Bronchial epithelial cell (primary cell): ENCODE data around the gene KRT73. TPM values are rescaled to one million over a fixed set of nuclear protein-coding genes. Genes with fewer than 3 reads are reported as not detected.

Experiments
- DNase-seq: peaks from one replicate; pipeline ENCODE4 v3.0.0-alpha.2; 2010; ENCODE audit warnings: low read depth
- FAIRE-seq: peaks from 2 replicates; lab custom pipeline; 2011; peaks lifted over from hg19 to GRCh38; lab: Jason Lieb, UNC
- H3K27me3 ChIP-seq: 2 replicates; pipeline ENCODE4 v1.5.1; 2011; ENCODE audit warnings: low read length; ENCODE audit not compliant: control insufficient read depth, insufficient read depth
- H3K36me3 ChIP-seq: 2 replicates; pipeline ENCODE4 v1.5.1; 2011; ENCODE audit warnings: low read length; ENCODE audit not compliant: control insufficient read depth, insufficient read depth
- H3K4me3 ChIP-seq: 2 replicates; pipeline ENCODE4 v1.5.1; 2011; ENCODE audit warnings: mild to moderate bottlenecking, low read depth, low read length, control low read depth
- total RNA-seq: library from RNA; depleted of rRNA; stranded (reverse); fragments of >200 nt; gene quantifications from 2 replicates; pipeline ENCODE4 v1.2.1, GENCODE V29; 2014
- TF ChIP-seq, protein P1 (sequence below): IDR thresholded peaks from 2 replicates; pipeline ENCODE4 v1.5.1; 2011; ENCODE audit warnings: mild to moderate bottlenecking, moderate library complexity, low read length, control low read depth, inconsistent platforms; ENCODE audit not compliant: insufficient read depth, severe bottlenecking

Gene KRT73
- total RNA-seq, 1 donor from 2014 or later, result not detected

- FAIRE-seq (no peak), DNase-seq (no peak)
- TF ChIP-seq, protein P1, sequence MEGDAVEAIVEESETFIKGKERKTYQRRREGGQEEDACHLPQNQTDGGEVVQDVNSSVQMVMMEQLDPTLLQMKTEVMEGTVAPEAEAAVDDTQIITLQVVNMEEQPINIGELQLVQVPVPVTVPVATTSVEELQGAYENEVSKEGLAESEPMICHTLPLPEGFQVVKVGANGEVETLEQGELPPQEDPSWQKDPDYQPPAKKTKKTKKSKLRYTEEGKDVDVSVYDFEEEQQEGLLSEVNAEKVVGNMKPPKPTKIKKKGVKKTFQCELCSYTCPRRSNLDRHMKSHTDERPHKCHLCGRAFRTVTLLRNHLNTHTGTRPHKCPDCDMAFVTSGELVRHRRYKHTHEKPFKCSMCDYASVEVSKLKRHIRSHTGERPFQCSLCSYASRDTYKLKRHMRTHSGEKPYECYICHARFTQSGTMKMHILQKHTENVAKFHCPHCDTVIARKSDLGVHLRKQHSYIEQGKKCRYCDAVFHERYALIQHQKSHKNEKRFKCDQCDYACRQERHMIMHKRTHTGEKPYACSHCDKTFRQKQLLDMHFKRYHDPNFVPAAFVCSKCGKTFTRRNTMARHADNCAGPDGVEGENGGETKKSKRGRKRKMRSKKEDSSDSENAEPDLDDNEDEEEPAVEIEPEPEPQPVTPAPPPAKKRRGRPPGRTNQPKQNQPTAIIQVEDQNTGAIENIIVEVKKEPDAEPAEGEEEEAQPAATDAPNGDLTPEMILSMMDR, result no peak
- Histone ChIP-seq H3K27me3 (peaks cover 4% of the 10 kb centered on the region), H3K4me3 (no peak overlapping the region), H3K36me3 (no peaks in the 10 kb centered on the region)
Measured at GRCh38 chr12:52662093-52662917, 43.9 kb upstream of the KRT73 start.

GRCh38 chr12:52661668-52662067 is 43.3 kb upstream of the KRT73 start:
- Histone ChIP-seq H3K27me3 (peaks cover 4% of the 10 kb centered on the region), H3K4me3 (no peak overlapping the region)
- TF ChIP-seq, protein P1, result no peak

DNA sequence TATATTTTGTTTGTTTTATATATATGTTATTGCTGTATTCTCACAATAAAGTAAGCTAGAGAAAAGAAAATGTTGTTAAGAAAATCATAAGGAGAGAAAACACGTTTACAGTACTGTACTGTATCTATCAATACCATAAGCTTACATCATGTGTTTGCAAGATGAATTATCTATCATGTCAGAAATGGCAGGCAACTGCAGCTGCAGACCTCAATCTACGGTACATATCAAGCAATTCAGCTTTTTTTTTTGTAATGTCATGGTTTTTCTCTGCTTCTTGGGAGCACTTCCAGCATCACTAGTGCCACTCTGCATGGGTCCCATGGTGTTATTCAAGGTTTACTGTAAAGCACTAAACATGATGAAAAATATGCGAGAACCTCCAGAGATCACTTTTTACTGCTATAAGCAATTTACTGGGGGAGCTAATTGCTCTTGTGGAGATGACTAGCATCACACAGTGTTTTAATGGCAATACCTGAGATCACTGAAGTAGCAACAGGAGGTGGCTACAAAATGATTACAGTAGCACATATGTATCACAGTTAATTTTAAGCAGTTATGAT is 42.7 kb upstream of the KRT73 start:
- H3K27me3 ChIP-seq, result peaks cover 4% of the 10 kb centered on the region
- no peak for FAIRE-seq
- TF ChIP-seq, protein P1, result no peak

More at GRCh38 chr12:52661668-52662067, 43.3 kb upstream of the KRT73 start:
- DNase-seq (no peak), FAIRE-seq (no peak)
- H3K36me3 ChIP-seq, result no peaks in the 10 kb centered on the region

DNA sequence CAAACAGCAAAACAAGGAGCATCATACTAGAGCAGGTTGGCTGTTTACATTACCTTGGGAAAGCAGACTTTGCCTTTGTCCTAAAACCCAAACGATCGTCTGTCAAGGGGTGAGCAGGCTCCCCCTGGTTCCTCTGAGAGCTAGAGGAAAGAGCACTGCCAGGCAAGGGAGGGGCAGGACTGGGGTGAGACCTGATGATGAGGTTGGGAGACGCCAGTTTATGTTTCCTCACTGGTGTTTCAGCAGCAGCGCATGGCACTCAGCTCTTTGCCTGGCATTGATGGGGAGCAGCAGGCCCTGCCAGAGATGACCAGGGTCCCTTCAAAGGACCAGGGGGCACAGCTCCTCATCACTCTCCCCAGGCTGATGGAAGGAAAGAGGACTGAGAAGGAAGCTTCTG is 41.6 kb upstream of the KRT73 start:
- DNase-seq (no peak), FAIRE-seq (no peak)
- H3K4me3 ChIP-seq, result no peak overlapping the region
- TF ChIP-seq, protein P1, result no peak
- H3K36me3 ChIP-seq, result no peaks in the 10 kb centered on the region
- H3K27me3 ChIP-seq, result peaks cover 4% of the 10 kb centered on the region

More for the DNA sequence above, 42.7 kb upstream of the KRT73 start:
- DNase-seq, result no peak
- Histone ChIP-seq H3K4me3 (no peak overlapping the region), H3K36me3 (no peaks in the 10 kb centered on the region)

DNA sequence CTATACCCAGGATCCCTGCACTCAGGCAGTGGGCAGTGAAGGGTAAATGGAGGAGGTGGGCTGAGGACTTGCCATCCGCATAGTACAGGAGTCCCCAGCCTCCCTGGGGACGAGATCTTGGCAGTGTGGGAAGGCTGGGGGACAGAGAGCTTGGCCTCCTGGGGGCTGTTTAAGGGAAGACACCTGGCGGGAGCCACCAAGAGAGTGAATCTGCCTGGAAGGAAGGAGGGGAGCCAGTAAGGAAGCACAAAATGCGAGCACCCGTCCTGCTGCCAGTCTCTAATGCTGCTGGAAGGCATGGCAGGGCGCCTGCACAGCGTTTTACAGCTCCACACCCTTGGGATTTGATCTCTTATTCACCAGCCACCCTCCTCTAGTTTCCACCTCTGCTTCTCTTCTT is 41.0 kb upstream of the KRT73 start:
- TF ChIP-seq, protein P1, result no peak
- peaks cover 8% of the 10 kb centered on the region for H3K27me3 ChIP-seq
- H3K36me3 ChIP-seq, result no peaks in the 10 kb centered on the region
- H3K4me3 ChIP-seq, result no peak overlapping the region
- FAIRE-seq, result no peak
- no peak for DNase-seq
